ENCODE data around the gene DLX3. TPM values are rescaled to one million over a fixed set of nuclear protein-coding genes. Genes with fewer than 3 reads are reported as not detected.

DLX3 gene
- total RNA-seq, 4 donors from 2014 or later, result 12.9 to 31.8 (median 23.8) TPM

DNA sequence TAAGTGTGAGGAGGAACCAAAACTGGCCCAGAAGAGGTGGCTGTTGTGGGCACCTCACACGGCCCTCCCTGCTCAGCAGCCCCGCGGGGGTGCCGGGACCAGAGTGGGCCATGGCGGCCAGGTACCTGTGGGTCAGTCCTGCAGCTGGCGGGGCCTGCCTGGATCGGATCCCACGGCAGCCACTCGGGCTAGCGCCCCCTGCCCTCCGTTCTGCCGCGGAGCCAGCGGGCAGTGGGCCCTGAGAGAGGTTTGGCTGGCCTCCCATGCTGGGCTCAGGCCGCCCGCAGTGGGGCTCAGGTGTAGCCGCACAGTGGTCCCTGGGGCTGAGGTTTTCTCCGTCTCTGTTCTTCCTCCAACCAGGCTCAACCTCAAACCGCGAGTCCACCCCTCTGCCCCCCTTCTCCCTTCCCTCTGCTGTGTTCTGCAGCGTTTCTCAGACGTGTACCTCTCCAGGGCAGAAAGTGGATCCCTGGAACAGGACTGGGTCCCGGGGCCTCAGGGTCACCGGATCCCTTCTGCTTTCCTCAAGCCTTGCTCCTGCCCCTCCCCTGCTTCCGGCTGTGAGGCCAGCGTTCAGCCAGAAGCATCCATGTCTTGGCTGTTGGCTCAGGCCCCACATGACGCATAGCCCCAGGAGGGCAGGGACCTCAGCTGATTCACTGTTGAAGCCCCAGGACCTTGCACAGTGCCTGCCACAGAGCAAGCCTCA lies 32.3 kb upstream of the DLX3 start:
- H3K9me3 ChIP-seq, result no peaks in the 10 kb centered on the region
- WGBS, result 3% methylated on average over 10 of the region's 27 CpGs
- H3K27me3 ChIP-seq, result peaks cover 13% of the 10 kb centered on the region
- H3K27ac ChIP-seq, result peak overlapping the region; percentile 37
- H3K36me3 ChIP-seq, result no peaks in the 10 kb centered on the region
- H3K4me1 ChIP-seq, result peaks cover 19% of the 10 kb centered on the region
- DNase-seq (ENCODE audit: low spot score in 2 of 2), result no peak
- H3K4me3 ChIP-seq, result peak overlapping the region; percentile 27
- no peak for TF ChIP-seq POLR2A (IDR thresholded peaks at IDR 0.05)
- no peak for TF ChIP-seq POLR2AphosphoS5 (IDR thresholded peaks at IDR 0.05)
- TF ChIP-seq, protein P1, sequence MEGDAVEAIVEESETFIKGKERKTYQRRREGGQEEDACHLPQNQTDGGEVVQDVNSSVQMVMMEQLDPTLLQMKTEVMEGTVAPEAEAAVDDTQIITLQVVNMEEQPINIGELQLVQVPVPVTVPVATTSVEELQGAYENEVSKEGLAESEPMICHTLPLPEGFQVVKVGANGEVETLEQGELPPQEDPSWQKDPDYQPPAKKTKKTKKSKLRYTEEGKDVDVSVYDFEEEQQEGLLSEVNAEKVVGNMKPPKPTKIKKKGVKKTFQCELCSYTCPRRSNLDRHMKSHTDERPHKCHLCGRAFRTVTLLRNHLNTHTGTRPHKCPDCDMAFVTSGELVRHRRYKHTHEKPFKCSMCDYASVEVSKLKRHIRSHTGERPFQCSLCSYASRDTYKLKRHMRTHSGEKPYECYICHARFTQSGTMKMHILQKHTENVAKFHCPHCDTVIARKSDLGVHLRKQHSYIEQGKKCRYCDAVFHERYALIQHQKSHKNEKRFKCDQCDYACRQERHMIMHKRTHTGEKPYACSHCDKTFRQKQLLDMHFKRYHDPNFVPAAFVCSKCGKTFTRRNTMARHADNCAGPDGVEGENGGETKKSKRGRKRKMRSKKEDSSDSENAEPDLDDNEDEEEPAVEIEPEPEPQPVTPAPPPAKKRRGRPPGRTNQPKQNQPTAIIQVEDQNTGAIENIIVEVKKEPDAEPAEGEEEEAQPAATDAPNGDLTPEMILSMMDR (IDR thresholded peaks at IDR 0.05), result no peak
- TF ChIP-seq EP300 (IDR thresholded peaks at IDR 0.05), result no peak

DNA sequence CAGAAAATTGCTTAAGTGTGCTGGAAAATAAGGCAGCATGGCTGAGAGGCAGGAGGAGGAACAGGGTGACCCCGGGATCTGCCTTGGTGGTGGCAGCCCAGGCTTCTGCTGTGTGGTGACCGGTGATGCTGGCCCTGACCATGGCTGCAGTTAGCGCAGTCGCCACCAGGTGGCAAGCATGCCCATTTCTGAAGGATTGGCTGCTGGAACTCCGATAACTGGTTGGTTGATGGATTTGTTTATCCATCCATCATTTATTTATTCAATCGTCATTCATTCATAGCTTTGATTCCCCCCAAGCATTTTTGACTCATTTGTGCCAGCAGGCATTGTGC lies 31.8 kb upstream of the DLX3 start:
- H3K4me1 ChIP-seq, result peaks cover 19% of the 10 kb centered on the region
- H3K4me3 ChIP-seq, result peak overlapping the region; percentile 27
- no peaks in the 10 kb centered on the region for H3K36me3 ChIP-seq
- H3K27me3 ChIP-seq, result peaks cover 13% of the 10 kb centered on the region
- no peak for TF ChIP-seq POLR2A (IDR thresholded peaks at IDR 0.05)
- TF ChIP-seq, protein P1 (IDR thresholded peaks at IDR 0.05), result peak; percentile 94 to 95
- peak; percentile 87 to 91 for DNase-seq (ENCODE audit: low spot score in 2 of 2)
- H3K9me3 ChIP-seq, result no peaks in the 10 kb centered on the region
- 0% methylated on average over 6 of the region's 6 CpGs for WGBS
- no peak overlapping the region for H3K27ac ChIP-seq

DNA sequence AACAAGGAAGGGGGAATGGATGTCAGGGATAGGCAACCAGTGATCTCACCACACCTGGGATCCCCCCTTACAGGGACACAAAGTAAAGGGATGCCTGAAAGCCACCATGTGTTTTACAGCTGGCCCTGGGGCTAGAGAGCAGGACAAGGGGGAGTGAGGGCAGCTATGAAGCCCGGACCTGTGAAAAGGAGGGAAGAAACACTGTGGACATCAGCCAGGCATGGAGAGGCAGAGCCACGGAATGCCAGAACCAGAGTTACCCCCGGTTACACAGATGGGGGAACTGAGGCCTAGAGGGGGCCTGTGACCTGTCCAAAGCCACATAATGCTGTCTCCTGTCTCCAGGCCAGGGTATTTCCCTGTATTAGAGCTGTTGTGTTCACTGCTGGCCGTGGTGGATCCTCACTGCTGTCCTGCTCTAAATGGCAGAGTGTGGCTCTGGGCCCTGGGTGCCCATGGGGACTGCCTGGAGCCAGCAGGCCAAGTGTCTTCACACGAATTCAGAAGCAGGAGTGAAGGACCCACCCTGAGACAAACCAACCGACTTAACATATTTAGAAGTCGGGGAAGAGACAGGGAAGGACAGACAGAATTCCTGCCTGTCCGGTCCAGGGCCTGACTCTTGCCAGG lies 31.1 kb upstream of the DLX3 start:
- H3K36me3 ChIP-seq, result no peaks in the 10 kb centered on the region
- TF ChIP-seq POLR2AphosphoS5 (IDR thresholded peaks at IDR 0.05) (no peak), EP300 (IDR thresholded peaks at IDR 0.05) (no peak), POLR2A (IDR thresholded peaks at IDR 0.05) (no peak)
- TF ChIP-seq, protein P1 (IDR thresholded peaks at IDR 0.05), result no peak
- no peak overlapping the region for H3K27ac ChIP-seq
- H3K27me3 ChIP-seq, result peaks cover 13% of the 10 kb centered on the region
- no peaks in the 10 kb centered on the region for H3K9me3 ChIP-seq
- WGBS, result 61% methylated on average over 7 of the region's 8 CpGs
- H3K4me1 ChIP-seq, result peaks cover 19% of the 10 kb centered on the region
- no peak overlapping the region for H3K4me3 ChIP-seq
- no peak for DNase-seq (ENCODE audit: low spot score in 2 of 2)

DNA sequence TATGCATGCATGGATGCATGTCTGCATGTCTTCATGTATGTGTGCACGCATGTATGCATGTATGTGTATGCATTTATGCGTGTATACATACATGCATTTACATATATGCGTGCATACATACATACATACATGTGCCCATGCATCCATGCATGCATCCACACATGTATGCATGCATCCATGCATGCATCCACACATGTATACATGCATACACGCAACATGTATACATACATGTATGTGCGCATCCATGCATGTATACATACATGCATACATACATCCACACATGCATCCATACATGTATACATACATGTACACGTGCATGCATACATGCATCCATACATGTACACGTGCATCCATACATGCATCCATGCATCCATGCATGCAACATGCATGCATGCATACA lies 29.8 kb upstream of the DLX3 start:
- Histone ChIP-seq H3K36me3 (no peaks in the 10 kb centered on the region), H3K4me1 (peaks cover 19% of the 10 kb centered on the region), H3K27ac (no peak overlapping the region), H3K9me3 (no peaks in the 10 kb centered on the region), H3K4me3 (no peak overlapping the region), H3K27me3 (peaks cover 13% of the 10 kb centered on the region)
- DNase-seq (ENCODE audit: low spot score in 2 of 2), result no peak
- no peak for TF ChIP-seq POLR2A (IDR thresholded peaks at IDR 0.05)
- TF ChIP-seq, protein P1 (IDR thresholded peaks at IDR 0.05), result no peak
- TF ChIP-seq EP300 (IDR thresholded peaks at IDR 0.05), result no peak
- 42% methylated on average over 7 of the region's 7 CpGs for WGBS

DNA sequence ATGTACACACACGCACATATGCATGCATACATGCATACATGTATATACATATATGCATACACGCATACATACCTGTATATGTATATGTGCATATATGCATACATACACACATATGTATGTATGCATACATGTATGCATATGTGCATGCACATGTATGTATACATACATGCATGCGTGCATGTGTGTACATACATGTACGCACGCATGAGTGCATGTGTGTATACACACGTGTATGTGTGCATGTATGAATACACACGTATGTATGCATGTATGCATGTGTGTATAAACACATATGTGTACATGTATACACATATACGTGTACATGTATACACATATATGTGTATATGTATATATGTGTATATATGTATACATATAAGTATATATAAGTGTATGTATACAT lies 28.5 kb upstream of the DLX3 start:
- Histone ChIP-seq H3K27ac (no peak overlapping the region), H3K4me1 (peaks cover 19% of the 10 kb centered on the region), H3K36me3 (no peaks in the 10 kb centered on the region), H3K9me3 (no peaks in the 10 kb centered on the region), H3K4me3 (no peak overlapping the region), H3K27me3 (peaks cover 13% of the 10 kb centered on the region)
- TF ChIP-seq POLR2AphosphoS5 (IDR thresholded peaks at IDR 0.05) (no peak), POLR2A (IDR thresholded peaks at IDR 0.05) (no peak), EP300 (IDR thresholded peaks at IDR 0.05) (no peak)
- TF ChIP-seq, protein P1 (IDR thresholded peaks at IDR 0.05), result no peak
- DNase-seq (ENCODE audit: low spot score in 2 of 2), result no peak
- 66% methylated on average over 8 of the region's 8 CpGs for WGBS
